MM.1S (cell line): ENCODE data around the gene FAM83B.

Source experiments
- CTCF ChIP-seq: fragments of 300-600 bp; sonication (generic); IDR thresholded peaks from 2 replicates; pipeline ENCODE4 v1.5.1; 2016; ENCODE audit warnings: antibody characterized with exemption, low read length, mixed read lengths
- EZH2 ChIP-seq: fragments of 300-600 bp; sonication (generic); optimal IDR thresholded peaks from 2 replicates; pipeline ENCODE3; 2017; ENCODE audit warnings: low read depth, mild to moderate bottlenecking, antibody characterized with exemption, low read length, mixed read lengths
- EZH2phosphoT487 ChIP-seq: fragments of 300-600 bp; sonication (generic); IDR thresholded peaks from 2 replicates; pipeline ENCODE4 v1.6.1; 2018; ENCODE audit warnings: antibody characterized with exemption, low read length

- TF ChIP-seq CTCF (no peak), EZH2phosphoT487 (no peak), EZH2 (no peak)
Measured at GRCh38 chr6:54802775-54803634, 43.6 kb upstream of the FAM83B start.
